Urinary bladder (tissue), 4 donors: ENCODE measurements around the gene THAP5. TPM values are rescaled to one million over a fixed set of nuclear protein-coding genes. Genes with fewer than 3 reads are reported as not detected.

Experiments
- DNase-seq: peaks from one replicate; pipeline ENCODE4 v3.0.0-alpha.2; 2015; ENCODE audit errors: extremely low spot score
- H3K27ac ChIP-seq: one replicate; pipeline ENCODE4 v1.5.1; 2013; ENCODE audit warnings: low read depth, mild to moderate bottlenecking, moderate library complexity
- H3K36me3 ChIP-seq: one replicate; pipeline ENCODE4 v1.6.1; 2013; ENCODE audit warnings: mild to moderate bottlenecking, moderate library complexity; ENCODE audit not compliant: insufficient read depth
- H3K4me1 ChIP-seq: one replicate; pipeline ENCODE4 v1.6.1; 2013; ENCODE audit warnings: mild to moderate bottlenecking, moderate library complexity; ENCODE audit not compliant: insufficient read depth
- H3K4me3 ChIP-seq: one replicate; pipeline ENCODE4 v1.5.1; 2013; ENCODE audit warnings: low read depth, low read length
- WGBS: extraction: QIAGEN DNeasy Blood & Tissue Kit; methylation state at CpG from one replicate; pipeline ENCODE4 v1.1.7; 2013; 5-methylcytosine and 5-hydroxymethylcytosine counted together
- polyA plus RNA-seq: library from polyadenylated mRNA; stranded (reverse); fragments of 200-250 nt; gene quantifications from one replicate; pipeline ENCODE4 v1.2.3, GENCODE V29; 2013
- total RNA-seq: library from RNA; depleted of rRNA; stranded (reverse); fragments of >200 nt; gene quantifications from one replicate; pipeline ENCODE4 v1.2.3, GENCODE V29; 2014
- donor health status: healthy with polysubstance abuse.
- donor health status: healthy.

The THAP5 gene
- 66.2 TPM for total RNA-seq
- 13.2 TPM for polyA plus RNA-seq

DNA sequence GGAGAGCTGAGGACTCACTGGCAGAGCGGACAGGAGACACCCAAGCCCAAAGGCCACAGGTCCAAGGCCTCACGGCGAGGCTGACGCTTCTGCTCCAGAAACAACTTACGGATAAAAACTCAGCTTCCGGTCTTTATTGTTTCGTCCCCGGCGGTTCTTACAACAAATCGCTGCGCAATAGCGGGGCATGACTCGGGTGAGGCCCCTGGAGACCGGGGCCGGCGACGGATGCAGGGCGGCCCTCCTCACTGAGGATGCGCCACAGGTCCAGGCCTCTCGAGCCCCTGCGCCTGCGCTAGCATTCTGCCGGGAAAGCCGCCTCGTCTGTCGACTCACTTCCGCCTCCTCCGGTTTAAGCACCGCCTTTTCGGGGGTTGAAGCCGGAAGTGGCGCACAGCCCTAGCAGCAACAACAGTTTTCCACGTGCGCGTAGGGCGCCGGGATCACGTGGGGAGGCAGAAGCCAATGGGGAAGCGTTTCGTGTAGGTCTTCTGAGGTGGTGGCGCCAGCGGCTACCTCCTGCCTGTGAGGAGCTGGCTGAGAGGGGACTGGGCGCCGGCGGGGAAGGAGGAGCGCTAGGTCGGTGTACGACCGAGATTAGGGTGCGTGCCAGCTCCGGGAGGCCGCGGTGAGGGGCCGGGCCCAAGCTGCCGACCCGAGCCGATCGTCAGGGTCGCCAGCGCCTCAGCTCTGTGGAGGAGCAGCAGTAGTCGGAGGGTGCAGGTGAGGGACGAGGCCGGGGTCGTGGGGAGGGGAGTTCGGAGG, at the start of gene THAP5, which contains the start of gene DNAJB9:
TSS of gene THAP5 (minus strand) at position 326 of the 765 bp plus-strand sequence. CDS start at position 189, 137 bp downstream.
TSS of gene DNAJB9 (plus strand) at position 494 of the 765 bp plus-strand sequence. CDS start 1,853 bp downstream, outside the sequence.
- peak; percentile 98 for DNase-seq
- WGBS: under 1% methylated on average over 65 of the region's 65 CpGs
- peak within 1 kb of the TSS; percentile 93 for H3K27ac ChIP-seq
- no peaks in the 10 kb centered on the region for H3K36me3 ChIP-seq
- peak within 1 kb of the TSS; percentile 83 for H3K4me3 ChIP-seq
- H3K4me1 ChIP-seq: no peaks in the 10 kb centered on the region

DNA sequence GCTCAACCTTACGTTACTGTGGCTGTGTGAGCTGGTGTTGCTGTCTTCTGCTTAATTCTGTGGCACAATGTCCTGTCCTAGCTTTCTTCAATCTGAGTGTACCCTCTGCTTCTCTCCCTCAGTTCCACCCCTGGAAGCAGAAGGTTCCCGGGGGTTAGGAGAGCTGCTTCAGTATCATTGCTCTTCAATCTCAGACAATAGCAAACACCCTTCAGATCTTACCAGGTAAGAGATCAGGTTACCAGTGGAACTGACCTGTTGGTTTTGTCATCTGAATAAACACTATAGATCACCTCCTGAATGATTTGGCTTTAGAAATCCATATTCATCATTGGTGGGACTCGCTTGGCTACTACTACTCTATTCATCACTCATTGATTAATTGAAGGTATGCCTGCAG, 48.5 kb upstream of the THAP5 start:
- Histone ChIP-seq H3K27ac (no peak overlapping the region), H3K4me3 (no peak overlapping the region), H3K36me3 (no peaks in the 10 kb centered on the region), H3K4me1 (no peaks in the 10 kb centered on the region)
- no peak for DNase-seq
- 87% methylated on average over 3 of the region's 3 CpGs for WGBS

DNA sequence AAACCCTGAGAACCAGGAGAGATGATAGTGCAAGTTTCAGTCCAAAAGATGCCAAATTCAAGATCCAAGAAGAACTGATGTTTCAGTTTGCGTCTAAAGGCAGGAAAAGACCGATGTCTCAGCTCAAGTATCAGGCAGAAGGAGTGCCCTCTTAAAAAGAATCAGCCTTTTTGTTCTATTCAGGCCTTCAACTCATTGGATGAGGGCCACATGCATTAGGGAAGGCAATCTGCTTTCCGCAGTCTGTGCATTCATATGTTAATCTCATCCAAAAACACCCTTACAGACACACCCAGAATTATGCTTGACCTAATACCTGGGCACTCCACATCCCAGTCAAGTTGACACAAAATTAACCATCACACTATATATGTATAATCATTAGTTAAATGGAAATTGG, 45.4 kb upstream of the THAP5 start:
- no peaks in the 10 kb centered on the region for H3K36me3 ChIP-seq
- H3K4me1 ChIP-seq: no peaks in the 10 kb centered on the region
- H3K27ac ChIP-seq: no peak overlapping the region
- 94% methylated on average over 3 of the region's 3 CpGs for WGBS
- no peak for DNase-seq
- H3K4me3 ChIP-seq: no peak overlapping the region

DNA sequence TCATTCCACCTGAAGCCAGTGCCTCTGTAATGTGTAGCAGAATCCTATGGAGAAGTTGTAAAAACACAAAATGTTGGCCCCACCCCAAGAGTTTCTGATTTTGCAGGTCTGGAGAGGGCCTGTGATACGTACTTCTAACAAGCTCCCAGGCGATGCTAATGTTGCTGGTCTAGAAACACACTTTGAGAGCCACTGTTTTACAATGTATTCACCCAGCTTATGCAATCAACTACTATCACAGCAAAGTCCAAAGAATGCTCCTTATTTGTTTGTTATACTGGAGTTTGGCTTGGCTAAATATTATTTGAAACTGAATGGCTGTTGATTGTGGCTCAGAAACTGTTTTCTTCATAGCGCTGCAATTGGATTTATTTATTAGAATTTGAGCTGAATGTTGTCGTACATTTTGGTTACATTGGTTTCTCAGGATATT, 44.5 kb upstream of the THAP5 start:
- DNase-seq: peak; percentile 42
- no peak overlapping the region for H3K27ac ChIP-seq
- WGBS: 73% methylated on average over 4 of the region's 4 CpGs
- H3K36me3 ChIP-seq: no peaks in the 10 kb centered on the region
- no peaks in the 10 kb centered on the region for H3K4me1 ChIP-seq
- H3K4me3 ChIP-seq: no peak overlapping the region

- H3K27ac ChIP-seq: no peak overlapping the region
- H3K4me1 ChIP-seq: no peaks in the 10 kb centered on the region
- peak; percentile 28 for DNase-seq
- H3K4me3 ChIP-seq: no peak overlapping the region
- no peaks in the 10 kb centered on the region for H3K36me3 ChIP-seq
- WGBS: 19% methylated on average over 5 of the region's 5 CpGs
These were observed 43.8 kb upstream of the THAP5 start for GRCh38 chr7:108613147-108613948.

- H3K4me1 ChIP-seq: no peaks in the 10 kb centered on the region
- WGBS: 68% methylated on average over 4 of the region's 4 CpGs
- H3K4me3 ChIP-seq: no peak overlapping the region
- no peak overlapping the region for H3K27ac ChIP-seq
- no peak for DNase-seq
- no peaks in the 10 kb centered on the region for H3K36me3 ChIP-seq
These were observed 41.8 kb upstream of the THAP5 start for GRCh38 chr7:108611268-108611667.

DNA sequence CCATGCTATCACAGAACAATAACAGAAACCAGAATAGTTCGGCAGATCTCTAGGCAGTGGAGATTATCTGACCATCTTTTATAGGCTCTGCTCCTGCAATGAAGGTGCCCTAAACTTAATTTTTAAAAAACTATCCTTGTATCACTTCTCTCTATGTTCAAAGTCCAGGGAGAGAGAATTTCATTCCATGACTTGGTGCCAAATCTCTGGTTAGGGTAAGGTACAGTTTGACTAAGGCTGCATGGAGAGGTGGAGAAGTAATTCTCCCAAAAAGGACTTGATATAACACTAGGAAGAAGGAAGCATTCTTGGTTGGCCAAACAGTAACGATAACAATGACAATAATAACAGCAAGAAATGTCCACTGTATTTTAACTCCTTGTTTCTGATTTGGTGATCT, 40.1 kb upstream of the THAP5 start:
- no peak overlapping the region for H3K27ac ChIP-seq
- H3K4me1 ChIP-seq: no peaks in the 10 kb centered on the region
- no peaks in the 10 kb centered on the region for H3K36me3 ChIP-seq
- no peak for DNase-seq
- 71% methylated on average over 2 of the region's 2 CpGs for WGBS
- no peak overlapping the region for H3K4me3 ChIP-seq

- 35% methylated on average over 7 of the region's 7 CpGs for WGBS
- Histone ChIP-seq H3K36me3 (no peaks in the 10 kb centered on the region), H3K4me3 (no peak overlapping the region), H3K4me1 (no peaks in the 10 kb centered on the region), H3K27ac (no peak overlapping the region)
- DNase-seq: no peak
These were observed 36.2 kb upstream of the THAP5 start for GRCh38 chr7:108605559-108606201.

DNA sequence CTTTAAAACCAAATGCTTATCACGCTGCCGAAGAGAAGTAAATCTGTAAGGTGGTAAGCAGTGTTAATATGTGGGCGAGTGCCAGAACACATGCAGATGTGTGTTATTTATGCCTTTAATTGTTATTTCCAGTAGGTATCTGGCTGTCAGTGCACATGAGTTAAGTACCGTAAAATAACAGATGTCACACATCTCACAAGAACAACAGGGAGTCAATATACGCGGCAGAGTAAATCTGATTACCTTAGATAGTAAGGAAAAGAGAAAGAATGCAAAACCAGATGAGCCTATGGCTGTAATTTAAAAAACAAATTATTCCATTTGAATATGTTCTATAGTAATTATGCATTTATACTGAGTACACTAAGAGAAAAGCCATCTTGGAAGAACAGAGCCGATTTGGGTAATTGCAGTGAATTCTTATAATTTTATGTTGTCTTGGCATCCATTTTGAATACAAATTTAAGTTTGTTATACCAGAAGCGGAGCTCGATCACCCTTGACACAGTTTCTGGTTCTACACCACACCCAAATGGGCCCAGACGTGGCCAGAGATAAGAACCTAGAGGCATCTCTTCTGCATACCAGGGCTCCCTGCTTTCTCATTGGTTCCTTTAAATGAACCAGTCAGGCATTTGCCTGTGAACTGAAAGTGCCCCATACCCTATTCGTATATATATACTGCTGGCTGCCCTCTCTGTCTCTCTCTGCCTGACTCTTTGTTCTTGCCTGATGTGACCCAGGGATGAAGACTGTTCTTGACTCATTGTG, 35.0 kb upstream of the THAP5 start:
- Histone ChIP-seq H3K36me3 (no peaks in the 10 kb centered on the region), H3K4me3 (no peak overlapping the region), H3K4me1 (no peaks in the 10 kb centered on the region), H3K27ac (no peak overlapping the region)
- WGBS: 78% methylated on average over 11 of the region's 11 CpGs
- no peak for DNase-seq

DNA sequence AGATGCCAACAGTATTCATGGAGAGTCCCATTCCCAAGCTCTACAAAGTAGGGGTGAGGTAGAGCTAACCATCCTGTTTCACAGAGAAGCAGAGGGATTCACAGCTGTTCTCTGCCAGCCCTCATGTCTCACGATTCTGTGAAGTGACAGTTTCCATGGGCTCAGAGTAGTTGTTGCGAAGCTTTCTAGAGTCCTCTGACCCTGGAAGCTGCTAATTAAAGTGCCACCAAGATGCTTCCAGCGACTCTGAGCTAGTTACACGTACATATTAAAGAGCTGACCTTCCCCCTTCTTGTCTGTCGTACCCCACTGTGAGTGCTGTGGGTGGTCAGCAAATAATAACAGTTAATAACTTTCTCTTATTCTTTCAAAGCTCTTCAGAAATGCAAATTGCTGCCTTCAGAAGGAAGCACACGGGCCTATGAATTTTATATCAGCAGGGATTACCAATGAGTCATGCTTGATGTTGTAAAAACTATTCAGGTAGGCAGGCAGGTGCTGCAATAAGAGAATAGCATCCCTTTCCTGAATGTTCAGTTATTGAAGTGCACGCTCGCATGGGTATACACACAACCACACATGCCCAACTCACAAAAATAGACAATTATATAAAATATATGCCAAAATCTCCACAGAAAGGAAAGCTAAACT, 34.3 kb upstream of the THAP5 start:
- WGBS: 79% methylated on average over 8 of the region's 8 CpGs

GRCh38 chr7:108600399-108600798, 30.9 kb upstream of the THAP5 start:
- WGBS: 68% methylated on average over 1 of the region's 1 CpG
- no peak for DNase-seq
- no peaks in the 10 kb centered on the region for H3K36me3 ChIP-seq
- H3K27ac ChIP-seq: no peak overlapping the region
- H3K4me1 ChIP-seq: no peaks in the 10 kb centered on the region
- H3K4me3 ChIP-seq: no peak overlapping the region

More for the DNA sequence above, 34.3 kb upstream of the THAP5 start:
- Histone ChIP-seq H3K36me3 (no peaks in the 10 kb centered on the region), H3K27ac (no peak overlapping the region), H3K4me3 (no peak overlapping the region), H3K4me1 (no peaks in the 10 kb centered on the region)
- no peak for DNase-seq

DNA sequence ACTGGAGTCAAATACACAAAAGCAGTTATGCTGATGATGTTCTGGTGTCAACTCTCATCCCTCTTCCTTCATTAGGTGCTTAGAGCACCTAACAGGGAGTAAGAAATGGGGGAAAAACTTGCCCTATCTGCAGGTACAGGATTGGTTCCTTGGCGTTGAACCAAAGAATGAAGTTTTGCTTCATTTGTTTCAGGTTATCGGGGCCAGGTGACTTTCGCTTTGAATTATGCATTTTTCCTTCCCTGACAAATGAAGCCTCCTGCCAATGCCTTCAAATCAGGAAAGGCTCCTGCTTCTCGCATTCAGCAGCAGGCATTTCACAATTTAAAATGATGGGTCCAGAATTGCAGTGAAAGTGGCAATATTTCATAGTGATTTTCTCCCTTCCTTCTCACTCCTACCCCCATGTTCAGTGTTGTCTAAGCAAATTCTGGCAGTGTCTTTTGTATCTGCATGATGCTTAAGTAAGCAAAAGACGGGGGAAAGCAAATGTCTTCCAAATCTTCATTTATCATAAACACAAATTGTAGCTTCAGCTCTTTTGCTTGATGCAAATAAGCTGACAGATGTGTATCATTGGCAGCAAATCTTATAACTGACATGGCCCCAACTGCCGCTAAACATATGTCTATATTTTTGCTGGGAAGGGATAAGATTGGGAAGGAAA, 29.5 kb upstream of the THAP5 start:
- H3K4me1 ChIP-seq: no peaks in the 10 kb centered on the region
- 84% methylated on average over 6 of the region's 6 CpGs for WGBS
- DNase-seq: no peak
- no peaks in the 10 kb centered on the region for H3K36me3 ChIP-seq
- no peak overlapping the region for H3K4me3 ChIP-seq
- H3K27ac ChIP-seq: no peak overlapping the region
